Endothelial cell of umbilical vein (primary cell): ENCODE measurements around the gene CPZ.

Source experiments
- CTCF ChIP-seq, 2 donors: IDR thresholded peaks; 1 replicate in 1 of 2; 2 replicates in 1 of 2; pipeline ENCODE4 v1.5.1; 2011; ENCODE audit warnings: low read length in 2 of 2, mild to moderate bottlenecking in 2 of 2, moderate library complexity in 2 of 2, control low read depth in 1 of 2, inconsistent platforms in 1 of 2, low read depth in 1 of 2; ENCODE audit not compliant: insufficient read depth in 1 of 2; ENCODE audit errors: extremely low read depth in 1 of 2
- EZH2 ChIP-seq: IDR thresholded peaks from 2 replicates; pipeline ENCODE4 v1.6.1; 2012; ENCODE audit warnings: borderline replicate concordance, low read depth, mild to moderate bottlenecking, moderate library complexity, low read length, inconsistent platforms; ENCODE audit not compliant: severe bottlenecking
- FOS ChIP-seq: IDR thresholded peaks from 2 replicates; pipeline ENCODE4 v1.6.1; 2011; ENCODE audit warnings: mild to moderate bottlenecking, low read length, moderate library complexity, borderline replicate concordance; ENCODE audit not compliant: insufficient read depth
- GATA2 ChIP-seq: IDR thresholded peaks from 2 replicates; pipeline ENCODE4 v1.7.0; 2011; ENCODE audit warnings: low read depth, mild to moderate bottlenecking, moderate library complexity, mixed read lengths, low read length; ENCODE audit not compliant: insufficient read length, insufficient read depth
- JUN ChIP-seq: IDR thresholded peaks from 2 replicates; pipeline ENCODE4 v1.6.1; 2011; ENCODE audit warnings: borderline replicate concordance, low read depth; ENCODE audit not compliant: insufficient read length, insufficient read depth
- MAX ChIP-seq: IDR thresholded peaks from 2 replicates; pipeline ENCODE4 v1.6.1; 2011; ENCODE audit not compliant: insufficient read depth, insufficient read length
- MYC ChIP-seq: IDR thresholded peaks from one replicate; pipeline ENCODE4 v1.6.1; 2011; ENCODE audit warnings: mild to moderate bottlenecking, low read depth, low read length
- POLR2A ChIP-seq: IDR thresholded peaks from 2 replicates; pipeline ENCODE4 v1.6.1; 2012; ENCODE audit warnings: low read depth, mild to moderate bottlenecking, control low read depth, low read length
- POLR2AphosphoS5 ChIP-seq: IDR thresholded peaks from 2 replicates; pipeline ENCODE4 v1.6.1; 2012; ENCODE audit warnings: low read depth, mild to moderate bottlenecking, control low read depth, low read length, moderate library complexity; ENCODE audit not compliant: insufficient read depth

- no peak for TF ChIP-seq CTCF (IDR thresholded peaks at IDR 0.05; ENCODE audit: extremely low read depth in 1 of 2, insufficient read depth in 1 of 2, low read depth in 1 of 2, low read length in 2 of 2)
- TF ChIP-seq MAX: no peak
- no peak for TF ChIP-seq JUN
- TF ChIP-seq EZH2: no peak
- TF ChIP-seq MYC: no peak
- TF ChIP-seq POLR2A: no peak
- no peak for TF ChIP-seq POLR2AphosphoS5
- TF ChIP-seq GATA2: no peak
- TF ChIP-seq FOS: no peak
Measured at GRCh38 chr4:8639777-8640720, 47.5 kb downstream of the CPZ start.
